Measurements from ENCODE around the gene CEP120.

CEP120 gene

DNA sequence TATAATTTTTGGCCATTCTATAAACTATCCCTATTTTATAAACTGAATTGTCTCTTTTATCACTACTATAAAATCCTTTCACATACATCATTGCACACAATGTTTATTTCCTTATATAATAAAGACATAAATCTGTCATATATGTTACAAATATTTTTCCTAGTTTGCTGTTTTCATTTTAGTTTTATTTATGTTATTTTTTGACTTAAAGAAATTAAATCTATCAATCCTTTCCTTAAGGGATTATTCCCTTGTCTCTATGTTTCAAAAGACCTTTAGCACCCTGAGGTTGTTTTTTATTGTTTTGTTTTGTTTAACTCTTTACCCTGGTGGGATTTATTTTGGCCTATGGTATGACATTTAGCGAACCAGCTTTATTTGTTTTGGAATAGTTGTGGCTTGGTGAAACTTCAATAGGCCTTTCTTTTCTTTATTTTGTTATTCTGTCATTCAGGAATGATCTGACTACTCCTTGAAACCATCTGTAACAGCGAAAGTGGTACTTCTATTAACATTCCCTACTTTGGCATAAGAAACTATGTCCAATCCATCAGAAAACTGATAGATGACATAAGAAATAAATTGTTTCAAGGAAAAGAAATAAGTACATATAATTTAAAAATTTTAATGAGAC lies 125.9 kb downstream of the CEP120 start:
- DNase-seq = no peak

Measured in NCI-H1092 treated with DMSO at 0.1 percent for 48 hours (cell line).